ENCODE results near the gene DYNC1I2. TPM values are rescaled to one million over a fixed set of nuclear protein-coding genes. Genes with fewer than 3 reads are reported as not detected.

Gene DYNC1I2
- total RNA-seq, 1 experiment from 2014 or later = 39.4 TPM

GRCh38 chr2:171787333-171788072 is 100.2 kb downstream of the DYNC1I2 start:
- H3K9me3 ChIP-seq (ENCODE audit: control insufficient read depth in 1 of 2, insufficient read depth in 1 of 2, low read depth in 1 of 2, low read length in 2 of 2) = no peaks in the 10 kb centered on the region
- H2AFZ ChIP-seq (ENCODE audit: low read depth, low read length, poor library complexity, severe bottlenecking) = no peak overlapping the region
- intact Hi-C loops (cut with micrococcal nuclease) = no loop called here
- no peak overlapping the region for H3K27ac ChIP-seq (ENCODE audit: low read depth, low read length)
- no peak overlapping the region for H3K9ac ChIP-seq (ENCODE audit: low read length)
- ATAC-seq = no peak
- H3K4me1 ChIP-seq (ENCODE audit: control insufficient read depth in 1 of 2, insufficient read depth in 2 of 2, low read length in 2 of 2) = no peaks in the 10 kb centered on the region
- RAD21 ChIA-PET (ENCODE audit: low non-redundant PET in 1 of 2, low total read pairs in 2 of 2, uncharacterized antibody in 2 of 2, unreplicated experiment in 2 of 2) = no interaction called here
- DNase-seq (ENCODE audit: low read depth, low spot score) = no peak
- no peak overlapping the region for H3K4me3 ChIP-seq (replicated peaks in 1 of 2; ENCODE audit: low read depth in 1 of 2, low read length in 2 of 2)
- CTCF ChIA-PET = interaction anchor here (1.3 kb wide), 1 partner anchor 340 kb away, joined by 5 read pairs; no protein-coding TSS in a partner anchor
- H3K79me2 ChIP-seq (ENCODE audit: insufficient read depth, low read length) = no peaks in the 10 kb centered on the region
- H3K27me3 ChIP-seq (ENCODE audit: insufficient read depth, low read length) = no peaks in the 10 kb centered on the region
- no peaks in the 10 kb centered on the region for H3K9me2 ChIP-seq (ENCODE audit: insufficient read depth)
- TF ChIP-seq RAD21 (IDR thresholded peaks at IDR 0.05; ENCODE audit: low read depth) (peak; percentile 38; the same call in 1 of the 2 replicates), ZBTB33 (IDR thresholded peaks at IDR 0.05; ENCODE audit: extremely low read depth, insufficient replicate concordance, low read length) (no peak)
- BruUV-seq (replicated peaks) = no TSS peak
- no peaks in the 10 kb centered on the region for H4K20me1 ChIP-seq (ENCODE audit: insufficient read depth)
- peaks cover 7 to 14% of the 10 kb centered on the region in 2 experiments for H3K36me3 ChIP-seq (ENCODE audit: control insufficient read depth in 1 of 2, insufficient read depth in 2 of 2, low read length in 2 of 2)
- POLR2A ChIA-PET = no interaction called here
- no peak overlapping the region for H3K4me2 ChIP-seq (ENCODE audit: low read length)

- Histone ChIP-seq H3K4me3 (replicated peaks in 1 of 2; ENCODE audit: low read depth in 1 of 2, low read length in 2 of 2) (no peak overlapping the region), H3K27ac (ENCODE audit: low read depth, low read length) (no peak overlapping the region), H3K9me2 (ENCODE audit: insufficient read depth) (no peaks in the 10 kb centered on the region), H3K4me1 (ENCODE audit: control insufficient read depth in 1 of 2, insufficient read depth in 2 of 2, low read length in 2 of 2) (no peaks in the 10 kb centered on the region), H3K36me3 (ENCODE audit: control insufficient read depth in 1 of 2, insufficient read depth in 2 of 2, low read length in 2 of 2) (peaks cover 7 to 14% of the 10 kb centered on the region in 2 experiments), H3K9me3 (ENCODE audit: control insufficient read depth in 1 of 2, insufficient read depth in 1 of 2, low read depth in 1 of 2, low read length in 2 of 2) (no peaks in the 10 kb centered on the region), H2AFZ (ENCODE audit: low read depth, low read length, poor library complexity, severe bottlenecking) (no peak overlapping the region), H3K4me2 (ENCODE audit: low read length) (no peak overlapping the region), H3K9ac (ENCODE audit: low read length) (no peak overlapping the region), H3K27me3 (ENCODE audit: insufficient read depth, low read length) (no peaks in the 10 kb centered on the region), H3K79me2 (ENCODE audit: insufficient read depth, low read length) (no peaks in the 10 kb centered on the region), H4K20me1 (ENCODE audit: insufficient read depth) (no peaks in the 10 kb centered on the region)
- CTCF ChIA-PET = interaction anchor here (1.3 kb wide), 1 partner anchor 339 kb away, joined by 5 read pairs; no protein-coding TSS in a partner anchor
- RAD21 ChIA-PET (ENCODE audit: low non-redundant PET in 1 of 2, low total read pairs in 2 of 2, uncharacterized antibody in 2 of 2, unreplicated experiment in 2 of 2) = no interaction called here
- intact Hi-C loops (cut with micrococcal nuclease) = no loop called here
- no peak for TF ChIP-seq ZNF274 (IDR thresholded peaks at IDR 0.05; ENCODE audit: low read depth, low read length)
- TF ChIP-seq ZFX (IDR thresholded peaks at IDR 0.05) = no peak
- TF ChIP-seq REST (IDR thresholded peaks at IDR 0.05; ENCODE audit: low read depth) = no peak
- no peak for TF ChIP-seq CBX3 (IDR thresholded peaks at IDR 0.05; ENCODE audit: low read depth)
- no peak for TF ChIP-seq YY1 (IDR thresholded peaks at IDR 0.05; ENCODE audit: extremely low read depth, insufficient replicate concordance, low read depth, low read length)
- no peak for TF ChIP-seq ATF3 (IDR thresholded peaks at IDR 0.05)
- no peak for TF ChIP-seq POLR2A (IDR thresholded peaks at IDR 0.05; ENCODE audit: borderline replicate concordance, extremely low read depth, insufficient read depth, insufficient read length)
- TF ChIP-seq JUND (IDR thresholded peaks at IDR 0.05) = no peak
- POLR2A ChIA-PET = no interaction called here
- ATAC-seq = no peak
- no TSS peak for BruUV-seq (replicated peaks)
- no peak for DNase-seq (ENCODE audit: low read depth, low spot score)
These were observed 101.2 kb downstream of the DYNC1I2 start for GRCh38 chr2:171788316-171788993.
